Osteoblast (primary cell): ENCODE measurements around the gene MGAT4C. TPM values are rescaled to one million over a fixed set of nuclear protein-coding genes. Genes with fewer than 3 reads are reported as not detected.
"Not testable (repeated sequence)": the region's sequence is repeated elsewhere in the genome, so short reads cannot be mapped to it uniquely, and the experiment has no call there.

Experiments
- DNase-seq: peaks from one replicate; pipeline ENCODE4 v3.0.0; 2011; ENCODE audit warnings: low spot score, mixed read lengths; ENCODE audit not compliant: insufficient read length; ENCODE audit errors: missing footprints
- H2AFZ ChIP-seq: 2 replicates; pipeline ENCODE4 v1.6.0; 2011; ENCODE audit warnings: mild to moderate bottlenecking, low read length
- H3K27ac ChIP-seq: 2 replicates; pipeline ENCODE4 v1.5.1; 2011; ENCODE audit warnings: mild to moderate bottlenecking, low read depth, low read length, moderate library complexity
- H3K27me3 ChIP-seq: 2 replicates; pipeline ENCODE4 v1.6.0; 2012; ENCODE audit warnings: mild to moderate bottlenecking, control low read depth, inconsistent platforms, low read length, moderate library complexity; ENCODE audit not compliant: insufficient read depth
- H3K36me3 ChIP-seq: 2 replicates; pipeline ENCODE4 v1.5.1; 2011; ENCODE audit warnings: mild to moderate bottlenecking, low read length, control low read depth, moderate library complexity; ENCODE audit not compliant: insufficient read depth
- H3K4me1 ChIP-seq: 2 replicates; pipeline ENCODE4 v1.5.1; 2011; ENCODE audit warnings: mild to moderate bottlenecking, low read length, control low read depth, moderate library complexity; ENCODE audit not compliant: insufficient read depth
- H3K4me2 ChIP-seq: 2 replicates; pipeline ENCODE4 v1.6.0; 2011; ENCODE audit warnings: mild to moderate bottlenecking, low read length; ENCODE audit not compliant: insufficient read depth
- H3K4me3 ChIP-seq: fragments of 200-600 bp; sonication (generic); 3 replicates; pipeline ENCODE4 v1.5.1; 2012; ENCODE audit warnings: mild to moderate bottlenecking, low read length, inconsistent platforms; ENCODE audit not compliant: insufficient read depth
- H3K79me2 ChIP-seq: 2 replicates; pipeline ENCODE4 v1.6.0; 2012; ENCODE audit warnings: mild to moderate bottlenecking, low read length, control low read depth, inconsistent platforms; ENCODE audit not compliant: insufficient read depth
- H3K9me3 ChIP-seq: 2 replicates; pipeline ENCODE4 v1.5.1; 2011; ENCODE audit warnings: low read depth, low read length, control low read depth
- H4K20me1 ChIP-seq: 2 replicates; pipeline ENCODE4 v1.6.0; 2012; ENCODE audit warnings: mild to moderate bottlenecking, low read length, control low read depth; ENCODE audit not compliant: insufficient read depth
- total RNA-seq: library from RNA; depleted of rRNA; stranded (reverse); fragments of >200 nt; gene quantifications from 2 replicates; pipeline ENCODE4 v1.2.3, GENCODE V29; 2012
- TF ChIP-seq, protein P1 (sequence below): IDR thresholded peaks from 2 replicates; pipeline ENCODE4 v1.5.1; 2011; ENCODE audit warnings: mild to moderate bottlenecking, low read depth, low read length, moderate library complexity; ENCODE audit errors: extremely low read depth

The MGAT4C gene
- total RNA-seq: under 0.01 TPM in 1 of 2 replicates, not detected in the other

DNA sequence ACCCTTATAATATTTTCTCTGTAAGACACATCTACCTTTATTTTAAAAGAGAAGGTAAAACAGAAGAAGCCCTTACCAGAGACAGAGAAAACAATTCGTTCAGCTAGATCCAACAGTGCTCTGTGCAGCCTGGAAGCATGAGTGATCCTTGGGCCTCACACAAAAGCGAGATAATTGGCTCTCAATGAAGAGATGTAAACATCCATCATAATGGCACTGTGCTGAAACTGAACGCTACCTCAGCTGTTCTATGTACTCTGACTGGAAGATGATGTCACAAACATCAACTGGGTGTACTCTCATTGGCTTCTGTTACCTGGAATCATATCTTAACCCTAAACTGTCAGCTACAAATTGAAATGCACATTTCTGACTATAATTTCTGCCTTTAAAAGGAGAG, at the start of gene MGAT4C:
MGAT4C (minus strand) TSS at position 229 of the 400 bp plus-strand sequence.
- no peaks in the 10 kb centered on the region for H3K36me3 ChIP-seq
- DNase-seq: no peak
- no peak within 1 kb of the TSS for H3K27ac ChIP-seq
- H4K20me1 ChIP-seq: no peaks in the 10 kb centered on the region
- H2AFZ ChIP-seq: no peak within 1 kb of the TSS
- no peak within 1 kb of the TSS for H3K4me2 ChIP-seq
- no peak within 1 kb of the TSS for H3K4me3 ChIP-seq
- no peaks in the 10 kb centered on the region for H3K9me3 ChIP-seq
- no peaks in the 10 kb centered on the region for H3K79me2 ChIP-seq
- no peaks in the 10 kb centered on the region for H3K27me3 ChIP-seq
- H3K4me1 ChIP-seq: no peaks in the 10 kb centered on the region
- TF ChIP-seq, protein P1, sequence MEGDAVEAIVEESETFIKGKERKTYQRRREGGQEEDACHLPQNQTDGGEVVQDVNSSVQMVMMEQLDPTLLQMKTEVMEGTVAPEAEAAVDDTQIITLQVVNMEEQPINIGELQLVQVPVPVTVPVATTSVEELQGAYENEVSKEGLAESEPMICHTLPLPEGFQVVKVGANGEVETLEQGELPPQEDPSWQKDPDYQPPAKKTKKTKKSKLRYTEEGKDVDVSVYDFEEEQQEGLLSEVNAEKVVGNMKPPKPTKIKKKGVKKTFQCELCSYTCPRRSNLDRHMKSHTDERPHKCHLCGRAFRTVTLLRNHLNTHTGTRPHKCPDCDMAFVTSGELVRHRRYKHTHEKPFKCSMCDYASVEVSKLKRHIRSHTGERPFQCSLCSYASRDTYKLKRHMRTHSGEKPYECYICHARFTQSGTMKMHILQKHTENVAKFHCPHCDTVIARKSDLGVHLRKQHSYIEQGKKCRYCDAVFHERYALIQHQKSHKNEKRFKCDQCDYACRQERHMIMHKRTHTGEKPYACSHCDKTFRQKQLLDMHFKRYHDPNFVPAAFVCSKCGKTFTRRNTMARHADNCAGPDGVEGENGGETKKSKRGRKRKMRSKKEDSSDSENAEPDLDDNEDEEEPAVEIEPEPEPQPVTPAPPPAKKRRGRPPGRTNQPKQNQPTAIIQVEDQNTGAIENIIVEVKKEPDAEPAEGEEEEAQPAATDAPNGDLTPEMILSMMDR: no peak

- not testable (repeated sequence) for DNase-seq, H3K79me2 ChIP-seq, H3K9me3 ChIP-seq, H3K4me2 ChIP-seq, H3K27me3 ChIP-seq, H3K4me3 ChIP-seq, H3K36me3 ChIP-seq, H3K4me1 ChIP-seq, H4K20me1 ChIP-seq, H3K27ac ChIP-seq, H2AFZ ChIP-seq
These were observed 40.2 kb upstream of the MGAT4C start for GRCh38 chr12:86296396-86296795.

DNA sequence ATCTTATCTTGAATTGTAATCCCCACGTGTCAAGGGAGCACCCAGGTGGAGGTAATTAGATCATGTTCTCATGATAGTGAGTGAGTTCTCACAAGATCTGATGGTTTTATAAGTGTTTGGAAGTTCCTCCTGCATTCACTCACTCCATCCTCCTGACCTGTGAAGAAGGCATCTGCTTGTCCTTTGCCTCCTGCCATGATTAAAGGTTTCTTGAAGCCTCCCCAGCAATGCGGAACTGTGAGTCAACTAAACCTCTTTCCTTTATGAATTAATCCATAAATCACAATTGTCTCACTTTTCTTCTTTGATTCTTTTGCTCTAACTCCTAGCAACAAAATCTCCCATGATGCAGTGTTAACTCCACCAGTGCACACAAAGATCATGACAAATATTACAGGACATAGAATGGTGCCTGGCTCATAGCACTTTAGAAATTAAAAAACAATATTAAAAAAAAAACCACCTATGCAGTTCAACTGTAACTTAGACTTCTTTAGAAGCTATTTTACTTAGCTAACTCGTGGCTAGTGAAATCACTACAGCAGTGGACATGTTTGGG, 37.6 kb upstream of the MGAT4C start:
- Histone ChIP-seq H2AFZ (no peak overlapping the region), H3K27me3 (no peaks in the 10 kb centered on the region), H3K79me2 (no peaks in the 10 kb centered on the region), H3K36me3 (no peaks in the 10 kb centered on the region), H3K9me3 (no peaks in the 10 kb centered on the region), H3K4me1 (no peaks in the 10 kb centered on the region), H4K20me1 (no peaks in the 10 kb centered on the region), H3K27ac (no peak overlapping the region), H3K4me2 (no peak overlapping the region), H3K4me3 (no peak overlapping the region)
- TF ChIP-seq, protein P1: no peak
- DNase-seq: no peak

DNA sequence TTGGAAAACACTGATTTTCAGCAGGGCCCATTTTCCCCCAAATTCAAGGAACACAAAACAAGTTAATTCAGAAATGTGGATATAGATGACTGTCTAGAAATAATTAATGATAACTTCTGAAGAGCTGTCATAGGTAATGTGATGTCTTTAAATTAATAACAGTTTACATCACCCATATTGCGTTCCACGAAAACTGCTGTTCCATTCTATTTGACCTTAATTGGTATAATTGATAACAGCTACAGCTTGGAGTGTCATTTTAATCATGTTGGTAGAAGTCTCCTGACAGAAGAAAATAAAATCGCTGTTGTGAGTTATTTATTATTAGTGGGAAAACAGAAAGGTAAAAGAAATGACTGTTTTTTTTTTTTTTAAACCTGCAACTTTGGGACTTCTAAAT, 36.3 kb upstream of the MGAT4C start:
- Histone ChIP-seq H2AFZ (no peak overlapping the region), H3K27ac (no peak overlapping the region), H3K36me3 (no peaks in the 10 kb centered on the region), H4K20me1 (no peaks in the 10 kb centered on the region), H3K9me3 (no peaks in the 10 kb centered on the region), H3K4me1 (no peaks in the 10 kb centered on the region), H3K79me2 (no peaks in the 10 kb centered on the region), H3K27me3 (no peaks in the 10 kb centered on the region), H3K4me3 (no peak overlapping the region), H3K4me2 (no peak overlapping the region)
- no peak for DNase-seq
- TF ChIP-seq, protein P1: no peak
